Globus pallidus (tissue), 1 donor: Measurements from ENCODE around the gene ANAPC5.
A peak's percentile ranks its signal among the peaks of the same experiment; 100 is the strongest.

Experiments
- DNase-seq: peaks from one replicate; pipeline ENCODE4 v3.0.0-alpha.2; 2015; ENCODE audit warnings: low spot score

The ANAPC5 gene

GRCh38 chr12:121365416-121366062 lies 13.3 kb upstream of the ANAPC5 start:
- no peak for DNase-seq

GRCh38 chr12:121364683-121365121 lies 12.5 kb upstream of the ANAPC5 start:
- no peak for DNase-seq

GRCh38 chr12:121358073-121358472 lies 5.9 kb upstream of the ANAPC5 start:
- DNase-seq: no peak

- no peak for DNase-seq
These were observed 5.1 kb upstream of the ANAPC5 start for GRCh38 chr12:121357331-121357730.

GRCh38 chr12:121356657-121357056 lies 4.4 kb upstream of the ANAPC5 start:
- DNase-seq: no peak

- no peak for DNase-seq
These were observed 3.6 kb upstream of the ANAPC5 start for GRCh38 chr12:121355818-121356217.

GRCh38 chr12:121352682-121353018 lies 439 bp upstream of the ANAPC5 start:
- DNase-seq: no peak

- DNase-seq: no peak
These were observed 5.5 kb downstream of the ANAPC5 start for GRCh38 chr12:121346747-121347146.

GRCh38 chr12:121345151-121345815 lies 6.9 kb downstream of the ANAPC5 start:
- peak; percentile 95 for DNase-seq

GRCh38 chr12:121344506-121344905 lies 7.7 kb downstream of the ANAPC5 start:
- DNase-seq: no peak

GRCh38 chr12:121337416-121337815 lies 14.8 kb downstream of the ANAPC5 start:
- no peak for DNase-seq

- peak; percentile 79 for DNase-seq
These were observed 17.5 kb downstream of the ANAPC5 start for GRCh38 chr12:121334513-121335343.

GRCh38 chr12:121333747-121334146 lies 18.5 kb downstream of the ANAPC5 start:
- no peak for DNase-seq

GRCh38 chr12:121331248-121331647 lies 21.0 kb downstream of the ANAPC5 start:
- no peak for DNase-seq

- no peak for DNase-seq
These were observed 21.5 kb downstream of the ANAPC5 start for GRCh38 chr12:121330692-121331091.

GRCh38 chr12:121330195-121330594 lies 22.0 kb downstream of the ANAPC5 start:
- DNase-seq: no peak

GRCh38 chr12:121328620-121329019 lies 23.6 kb downstream of the ANAPC5 start:
- no peak for DNase-seq

- DNase-seq: peak; percentile 90
These were observed 25.1 kb downstream of the ANAPC5 start for GRCh38 chr12:121326996-121327674.

- DNase-seq: no peak
These were observed 26.3 kb downstream of the ANAPC5 start for GRCh38 chr12:121325922-121326396.

GRCh38 chr12:121323908-121324307 lies 28.3 kb downstream of the ANAPC5 start:
- DNase-seq: no peak

GRCh38 chr12:121318121-121318520 lies 34.1 kb downstream of the ANAPC5 start:
- no peak for DNase-seq

GRCh38 chr12:121314431-121314830 lies 37.8 kb downstream of the ANAPC5 start:
- DNase-seq: no peak
